Astrocyte (in vitro differentiated cells and primary cell): Measurements from ENCODE around the gene AWAT2.

ENCODE experiments used
- CTCF ChIP-seq: IDR thresholded peaks from 2 replicates; pipeline ENCODE4 v1.5.1; 2011; ENCODE audit warnings: low read depth, mild to moderate bottlenecking, inconsistent platforms, low read length, moderate library complexity; ENCODE audit not compliant: insufficient read depth
- EZH2 ChIP-seq: IDR thresholded peaks from 2 replicates; pipeline ENCODE4 v1.6.1; 2012; ENCODE audit warnings: mild to moderate bottlenecking, low read length, inconsistent platforms; ENCODE audit not compliant: insufficient read depth

DNA sequence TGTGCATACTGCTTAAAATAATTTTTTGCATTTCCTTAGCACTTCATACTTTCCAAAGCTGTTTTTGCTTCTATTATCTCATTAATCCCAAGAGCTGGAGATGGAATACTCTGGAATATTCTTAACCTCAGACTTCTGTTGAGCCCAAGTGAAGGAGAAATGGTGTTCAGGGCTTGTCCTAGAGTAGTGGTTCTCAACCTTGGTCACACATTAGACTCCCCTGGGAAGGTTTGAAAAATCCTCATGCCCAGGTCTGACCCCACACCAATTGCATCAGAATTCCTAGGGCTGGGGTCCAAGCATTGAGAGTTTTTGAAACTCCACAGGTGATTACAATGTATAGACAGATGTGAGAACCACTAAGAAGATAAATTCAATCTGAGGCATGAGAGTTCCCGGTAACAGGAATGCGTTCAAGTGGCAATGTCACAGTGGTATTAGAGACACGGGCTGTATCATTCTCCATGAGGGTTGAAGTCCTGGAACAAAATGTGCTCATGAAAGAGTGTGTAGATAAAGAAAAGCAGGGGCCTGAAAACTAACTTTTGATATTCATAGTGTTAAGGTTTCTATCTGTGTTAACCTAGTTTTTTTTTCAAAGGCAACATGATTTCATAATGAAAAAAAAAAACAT is 47.9 kb downstream of the AWAT2 start:
- TF ChIP-seq CTCF (no peak), EZH2 (no peak)
